HPDE6-E6E7 (cell line): ENCODE measurements around the gene RHBDF2.
"Not testable (repeated sequence)": the region's sequence is repeated elsewhere in the genome, so short reads cannot be mapped to it uniquely, and the experiment has no call there.

ENCODE experiments used
- DNase-seq: peaks from one replicate; pipeline ENCODE4 v3.0.0; 2011; ENCODE audit warnings: missing footprints; ENCODE audit errors: extremely low spot score

RHBDF2 gene

DNA sequence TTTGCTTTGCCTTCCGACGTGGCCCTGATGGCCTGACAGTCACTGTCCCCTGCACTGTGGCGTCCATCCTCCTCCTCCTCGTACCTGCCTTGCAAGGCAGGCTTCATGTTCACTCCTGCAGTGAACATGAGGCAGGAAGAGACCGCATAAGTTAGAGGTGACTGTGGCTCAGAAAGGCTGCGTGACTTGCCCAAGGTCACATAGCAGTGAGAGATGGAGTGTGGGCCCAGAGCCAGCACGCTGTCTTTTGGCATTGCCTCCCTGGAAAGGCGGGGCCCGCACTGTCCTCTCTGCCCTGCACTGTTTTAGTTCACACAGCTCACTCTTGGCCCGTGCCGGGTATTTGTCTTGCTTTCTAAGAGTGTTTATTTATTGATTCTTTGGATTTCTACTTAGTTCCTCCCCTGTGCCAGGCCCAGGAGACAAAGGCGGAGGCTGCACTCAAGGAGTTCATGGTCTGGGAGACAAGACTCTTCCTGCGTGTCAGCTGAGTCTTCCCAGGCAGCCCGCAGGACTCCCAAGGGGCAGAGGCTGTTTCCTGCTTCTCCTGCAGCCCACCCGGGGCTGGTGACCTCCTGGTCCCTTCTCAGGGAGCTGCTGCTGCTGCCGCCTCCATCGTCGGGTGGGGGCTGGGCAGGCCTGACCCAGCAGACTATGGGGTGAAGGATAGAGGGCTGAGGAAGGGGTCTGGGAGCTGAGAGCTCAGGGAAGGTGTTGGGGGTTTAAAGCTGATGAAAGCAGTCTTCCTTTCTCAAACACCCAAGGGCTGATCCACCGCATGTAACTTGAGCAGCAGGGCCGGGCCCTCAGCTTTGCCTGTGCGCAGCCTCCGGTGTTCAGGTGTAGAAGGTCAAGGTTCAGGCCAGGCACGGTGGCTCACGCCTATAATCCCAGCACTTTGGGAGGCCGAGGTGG, 23.6 kb upstream of the RHBDF2 start:
- no peak for DNase-seq

- peak; percentile 76 for DNase-seq
Observed at GRCh38 chr17:76523084-76524037, 22.1 kb upstream of the RHBDF2 start.

GRCh38 chr17:76521683-76522082, 20.5 kb upstream of the RHBDF2 start:
- DNase-seq, result not testable (repeated sequence)

- DNase-seq, result no peak
Observed at GRCh38 chr17:76521262-76521661, 20.0 kb upstream of the RHBDF2 start.

DNA sequence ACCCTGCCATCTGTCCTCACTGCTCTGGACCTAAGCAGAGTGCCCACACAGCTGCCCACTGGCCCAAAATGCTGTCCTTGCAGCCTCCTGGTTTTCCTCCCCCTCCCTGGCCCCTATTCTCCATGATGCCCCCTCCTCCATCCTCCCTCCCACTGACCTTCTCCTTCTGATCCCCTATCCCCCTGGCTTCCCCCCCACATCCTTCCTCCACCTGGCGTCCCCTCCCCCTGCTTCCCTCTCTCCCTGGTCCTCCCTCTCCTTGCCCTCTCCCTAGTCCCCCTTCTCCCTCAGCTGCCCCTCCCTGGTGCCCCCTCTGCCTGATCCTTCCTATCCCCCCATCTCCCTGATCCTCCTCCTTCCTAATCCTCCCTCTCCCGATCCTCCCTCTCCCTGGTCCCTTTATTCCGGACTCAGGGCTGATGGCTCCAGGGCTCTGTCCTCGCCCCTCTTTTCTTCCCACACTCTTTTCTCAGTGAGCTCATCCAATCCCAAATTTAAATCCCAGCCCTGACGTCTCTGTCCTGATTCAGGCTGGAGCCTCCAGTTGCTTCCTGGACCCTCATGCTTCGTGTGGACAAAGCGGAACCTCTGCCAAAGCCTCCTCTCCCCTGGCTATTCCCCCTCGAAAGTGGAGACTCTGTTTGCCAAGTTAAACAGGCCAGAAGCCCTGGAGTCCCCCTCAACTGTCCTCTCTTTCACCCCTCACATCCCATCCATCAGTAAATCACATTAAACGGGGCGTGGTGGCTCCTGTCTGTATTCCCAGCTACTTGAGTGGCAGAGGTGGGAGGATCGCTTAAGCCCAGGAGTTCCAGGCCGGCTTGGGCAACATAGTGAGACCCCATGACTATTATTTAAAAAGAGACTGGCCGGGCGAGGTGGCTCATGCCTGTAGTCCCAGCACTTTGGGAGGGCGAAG, 18.1 kb upstream of the RHBDF2 start:
- DNase-seq, result no peak

GRCh38 chr17:76517638-76518038, 16.4 kb upstream of the RHBDF2 start:
- no peak for DNase-seq

DNA sequence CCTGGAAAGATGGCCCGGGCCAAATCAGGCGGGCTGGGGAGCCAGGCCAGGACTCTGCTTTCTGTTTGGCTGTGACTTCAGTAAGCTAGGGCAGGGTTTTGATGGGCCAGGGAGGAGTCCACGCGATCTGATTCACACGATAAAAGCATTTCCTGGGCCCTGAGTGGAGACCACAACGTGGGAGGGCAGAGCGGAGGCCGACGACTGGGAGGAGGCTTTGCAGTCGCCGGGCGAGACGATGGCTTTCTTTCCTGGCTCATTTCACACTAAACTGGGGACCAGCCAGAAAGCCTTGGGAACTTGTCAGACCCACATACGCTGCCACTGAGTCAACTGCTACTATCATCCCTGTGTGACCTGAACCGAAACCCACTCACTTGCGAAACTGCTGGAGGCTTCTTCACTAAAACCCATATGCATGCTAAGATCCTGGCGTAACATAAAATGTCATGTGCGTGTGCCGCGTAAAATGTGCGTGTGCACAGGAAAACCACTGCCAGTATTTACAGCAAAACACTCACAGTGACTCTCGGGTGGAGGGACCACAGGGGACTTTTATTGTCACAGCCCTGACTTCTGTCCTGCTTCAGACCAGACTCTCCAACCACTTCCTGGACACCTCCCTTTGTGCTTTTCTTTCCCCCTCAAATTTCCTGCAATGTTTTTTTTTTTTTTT, 14.2 kb upstream of the RHBDF2 start:
- DNase-seq, result no peak

DNA sequence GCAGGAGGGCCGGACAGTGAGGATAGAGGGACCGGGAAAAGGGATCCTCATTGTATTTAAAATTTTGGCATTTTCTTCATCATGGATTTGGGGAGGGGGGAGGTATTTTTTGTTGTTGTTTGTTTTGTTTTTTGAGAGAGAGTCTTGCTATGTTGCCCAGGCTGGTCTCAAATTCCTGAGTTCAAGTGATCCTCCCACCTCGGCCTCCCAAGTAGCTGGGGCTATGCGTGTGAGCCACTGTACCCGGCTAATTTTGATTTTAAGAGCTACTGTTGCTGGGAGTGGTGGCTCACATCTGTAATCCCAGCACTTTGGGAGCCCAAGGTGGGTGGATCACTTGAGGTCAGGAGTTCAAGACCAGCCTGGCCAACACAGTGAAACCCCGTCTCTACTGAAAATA, 13.1 kb upstream of the RHBDF2 start:
- DNase-seq, result not testable (repeated sequence)

GRCh38 chr17:76513306-76513692, 12.1 kb upstream of the RHBDF2 start:
- DNase-seq, result no peak

DNA sequence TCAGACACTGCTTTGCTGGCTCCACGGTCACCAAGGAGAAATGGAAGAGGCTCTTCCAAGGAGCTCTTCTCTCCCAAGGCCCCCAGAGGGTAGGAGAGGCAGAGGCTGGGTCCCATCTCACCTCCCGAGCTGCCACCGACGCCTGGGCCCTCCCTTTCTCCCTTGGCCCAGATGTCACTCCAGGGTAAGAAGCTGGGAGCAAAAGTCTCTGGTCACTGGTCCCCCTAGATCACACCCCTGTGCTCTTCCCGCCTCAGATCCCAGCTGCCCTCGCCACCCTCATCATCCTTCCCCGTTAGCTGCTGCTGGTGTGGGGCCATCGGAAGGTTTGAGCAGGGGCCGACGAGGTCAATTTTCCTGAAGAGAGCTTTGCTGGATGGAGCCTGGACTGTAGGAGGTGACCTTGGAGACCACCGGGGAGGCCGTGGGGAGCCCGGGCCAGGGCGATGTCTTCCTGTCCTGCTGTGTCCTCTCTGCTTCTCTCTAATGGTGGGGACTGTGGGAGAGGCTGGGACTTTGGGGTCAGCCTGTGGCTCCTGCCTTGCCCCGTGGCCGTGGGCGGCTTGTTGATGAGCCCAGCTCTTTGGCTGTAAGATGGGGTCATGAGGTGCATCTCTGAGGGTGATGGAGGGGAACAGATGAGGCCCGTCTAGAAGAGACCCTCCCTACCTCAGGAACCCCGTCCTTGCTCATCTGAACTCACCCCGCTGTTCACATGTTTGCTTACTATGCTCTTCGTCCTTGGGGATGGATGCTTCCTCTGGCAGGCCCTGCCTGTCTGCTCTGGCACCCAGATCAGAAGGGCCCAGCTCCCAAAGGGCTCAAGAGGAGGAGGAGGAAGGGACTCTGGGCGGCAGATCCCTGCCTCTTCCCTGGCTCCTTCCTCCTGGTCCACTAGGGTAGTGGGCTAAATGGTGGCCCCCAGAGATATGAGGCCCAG, 11.4 kb upstream of the RHBDF2 start:
- DNase-seq, result no peak

DNA sequence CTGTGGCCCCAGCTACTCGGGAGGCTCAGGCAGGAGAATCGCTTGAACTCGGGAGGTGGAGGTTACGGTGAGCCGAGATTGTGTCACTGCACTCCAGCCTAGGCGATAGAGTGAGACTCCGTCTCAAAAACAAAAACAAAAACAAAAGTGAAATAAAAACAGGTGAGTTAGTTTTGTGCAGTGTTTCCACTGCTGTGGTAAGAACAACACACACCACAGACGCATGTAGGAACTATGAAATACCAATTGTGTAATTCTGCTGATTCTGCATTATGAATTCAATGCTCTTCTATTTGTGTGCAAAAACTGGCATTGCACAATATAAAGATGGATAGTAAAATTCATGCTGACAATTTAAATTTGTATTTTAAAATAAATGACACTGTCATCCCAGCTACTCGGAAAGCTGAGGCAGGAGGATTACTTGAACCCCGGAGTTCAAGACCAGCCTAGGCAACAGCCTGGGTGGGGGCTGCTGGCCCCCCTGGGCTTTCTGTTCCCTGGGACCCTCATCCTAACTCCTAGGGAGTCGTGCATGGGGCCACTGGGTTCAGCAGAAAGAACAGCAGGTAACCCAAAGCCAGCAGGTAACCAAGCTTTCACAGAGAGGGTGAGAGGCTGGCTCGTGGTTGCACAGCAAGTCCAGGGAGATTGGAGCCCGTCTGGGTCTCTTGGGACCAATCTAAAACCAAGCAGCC, 10.6 kb upstream of the RHBDF2 start:
- DNase-seq, result no peak

- DNase-seq, result no peak
Observed at GRCh38 chr17:76510831-76511244, 9.6 kb upstream of the RHBDF2 start.

DNA sequence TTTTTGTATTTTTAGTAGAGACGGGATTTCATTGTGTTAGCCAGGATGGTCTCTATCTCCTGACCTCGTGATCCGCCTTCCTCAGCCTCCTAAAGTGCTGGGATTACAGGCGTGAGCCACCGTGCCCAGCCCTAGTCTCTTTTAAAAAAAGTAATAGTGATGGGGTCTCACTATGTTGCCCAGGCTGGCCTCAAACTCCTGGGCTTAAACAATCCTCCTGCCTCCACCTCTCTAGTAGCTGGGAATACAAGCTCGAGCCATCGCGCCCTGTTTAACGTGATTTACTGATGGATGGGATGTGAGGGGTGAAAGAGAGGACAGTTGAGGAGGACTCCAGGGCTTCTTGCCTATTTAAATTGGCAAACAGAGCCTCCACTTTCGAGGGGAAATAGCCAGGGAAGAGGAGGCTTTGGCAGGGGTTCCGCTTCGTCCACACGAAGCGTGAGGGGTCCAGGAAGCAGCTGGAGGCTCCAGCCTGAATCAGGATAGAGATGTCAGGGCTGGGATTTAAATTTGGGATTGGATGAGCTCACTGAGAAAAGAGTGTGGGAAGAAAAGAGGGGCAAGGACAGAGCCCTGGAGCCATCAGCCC, 7.3 kb upstream of the RHBDF2 start:
- not testable (repeated sequence) for DNase-seq

DNA sequence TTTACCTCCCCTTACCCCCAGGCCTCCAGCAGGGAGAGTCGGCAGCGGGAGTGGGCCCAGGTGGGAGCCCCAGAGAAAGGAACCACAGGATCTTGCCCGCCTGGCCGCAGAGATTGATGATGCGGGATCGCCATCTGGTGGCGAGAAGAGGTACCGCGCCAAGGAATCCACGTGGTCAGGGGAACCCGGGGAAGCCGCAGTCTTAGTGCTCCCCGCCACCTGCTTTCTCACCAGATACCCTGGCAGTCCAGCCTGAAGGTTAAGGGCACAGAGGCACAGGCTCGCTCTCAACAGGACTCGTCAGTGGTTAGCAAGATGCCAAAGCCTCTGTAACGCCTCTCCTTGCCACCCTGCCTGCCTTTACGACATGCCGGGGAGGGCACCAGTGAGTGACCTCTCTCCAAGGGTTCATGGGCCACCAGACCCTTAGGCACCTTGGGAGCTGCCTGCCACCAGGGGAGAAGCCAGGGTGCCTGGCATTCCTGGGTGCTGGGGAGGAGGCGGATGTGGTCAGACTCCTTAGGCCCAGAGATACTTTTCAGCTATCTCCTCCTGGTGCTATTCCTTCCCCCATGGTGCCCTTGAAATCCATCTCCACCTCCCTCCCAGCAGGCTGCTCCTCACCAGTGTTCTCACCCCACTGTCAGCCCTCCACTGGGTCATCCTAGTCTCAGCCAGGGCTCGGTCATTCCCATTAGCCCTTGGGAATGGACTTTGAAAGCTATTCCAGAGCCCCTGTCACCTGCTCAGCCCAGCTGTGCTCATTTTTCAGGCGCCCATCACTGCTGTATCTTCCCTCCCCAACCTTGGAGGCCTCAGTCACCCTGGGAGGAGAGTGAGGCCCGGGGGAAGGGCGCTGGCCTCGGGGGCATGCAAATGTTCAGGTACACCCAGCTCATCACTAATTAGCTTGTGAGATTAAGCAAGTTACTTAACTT, 5.5 kb upstream of the RHBDF2 start:
- peak; percentile 87 for DNase-seq

GRCh38 chr17:76504117-76504516, 2.9 kb upstream of the RHBDF2 start:
- DNase-seq, result no peak

DNA sequence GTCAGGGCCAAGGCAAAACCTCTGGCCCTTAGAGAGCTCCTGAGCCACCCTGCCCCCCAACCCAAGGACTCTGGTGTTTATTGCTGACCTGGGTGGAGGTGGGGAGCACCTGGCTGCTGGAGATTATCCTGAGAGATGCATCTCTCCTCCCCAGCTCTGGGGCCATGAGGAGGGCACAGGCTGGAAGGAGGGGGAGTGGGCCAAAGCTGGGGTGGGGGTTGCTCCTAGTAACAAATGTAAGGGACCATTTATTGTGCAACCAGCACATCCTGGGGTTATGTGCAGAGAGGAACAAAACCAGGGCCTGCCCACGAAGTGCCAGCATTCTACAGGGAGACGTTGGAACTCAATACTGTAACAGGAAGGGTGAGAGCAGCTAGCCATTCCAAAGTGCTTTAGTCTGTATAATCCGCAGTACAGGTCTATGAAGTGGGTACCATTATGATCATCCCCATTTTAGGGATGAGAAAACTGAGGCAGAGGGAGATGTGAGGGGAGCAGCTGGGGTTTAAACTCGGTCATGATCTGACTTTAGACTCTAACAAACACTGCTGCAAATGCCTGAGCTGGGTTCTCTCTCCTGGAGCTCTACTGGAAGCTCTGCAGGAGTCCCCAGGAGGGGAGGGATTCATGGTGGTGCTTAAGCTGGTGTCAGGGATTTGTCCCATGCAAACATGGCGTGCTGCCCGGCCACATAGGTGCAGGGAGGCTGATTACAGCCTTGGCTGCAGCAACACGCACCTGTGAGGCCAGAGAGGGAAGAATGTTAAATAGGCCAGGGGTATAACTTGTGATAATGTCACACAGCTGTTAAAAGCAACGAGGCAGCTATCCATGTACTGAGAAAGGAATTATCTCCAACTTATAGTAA, 1.4 kb upstream of the RHBDF2 start:
- DNase-seq, result no peak
